ENCODE data around the gene ZCCHC4.
A peak's percentile ranks its signal among the peaks of the same experiment; 100 is the strongest.
"Not testable (repeated sequence)": the region's sequence is repeated elsewhere in the genome, so short reads cannot be mapped to it uniquely, and the experiment has no call there.

Gene ZCCHC4

DNA sequence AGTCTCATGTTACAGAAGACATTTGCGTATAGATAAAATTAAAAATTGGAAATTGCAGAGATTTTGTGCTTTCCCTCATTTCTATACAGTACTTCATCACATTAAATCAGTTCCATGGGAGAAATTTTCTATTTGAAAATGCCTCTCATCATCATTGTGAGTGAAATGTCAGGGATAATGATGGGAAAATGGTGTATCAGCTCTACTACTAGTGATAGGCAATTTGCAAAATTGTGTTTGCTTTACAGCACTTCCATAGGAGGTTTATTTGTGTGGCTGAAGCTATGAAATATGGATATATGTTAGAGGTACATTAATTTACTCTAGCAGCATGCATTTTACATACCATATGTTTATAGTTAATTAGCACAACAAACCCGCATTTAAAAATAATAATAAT is 43.5 kb downstream of the ZCCHC4 start:
- TF ChIP-seq, protein P1, sequence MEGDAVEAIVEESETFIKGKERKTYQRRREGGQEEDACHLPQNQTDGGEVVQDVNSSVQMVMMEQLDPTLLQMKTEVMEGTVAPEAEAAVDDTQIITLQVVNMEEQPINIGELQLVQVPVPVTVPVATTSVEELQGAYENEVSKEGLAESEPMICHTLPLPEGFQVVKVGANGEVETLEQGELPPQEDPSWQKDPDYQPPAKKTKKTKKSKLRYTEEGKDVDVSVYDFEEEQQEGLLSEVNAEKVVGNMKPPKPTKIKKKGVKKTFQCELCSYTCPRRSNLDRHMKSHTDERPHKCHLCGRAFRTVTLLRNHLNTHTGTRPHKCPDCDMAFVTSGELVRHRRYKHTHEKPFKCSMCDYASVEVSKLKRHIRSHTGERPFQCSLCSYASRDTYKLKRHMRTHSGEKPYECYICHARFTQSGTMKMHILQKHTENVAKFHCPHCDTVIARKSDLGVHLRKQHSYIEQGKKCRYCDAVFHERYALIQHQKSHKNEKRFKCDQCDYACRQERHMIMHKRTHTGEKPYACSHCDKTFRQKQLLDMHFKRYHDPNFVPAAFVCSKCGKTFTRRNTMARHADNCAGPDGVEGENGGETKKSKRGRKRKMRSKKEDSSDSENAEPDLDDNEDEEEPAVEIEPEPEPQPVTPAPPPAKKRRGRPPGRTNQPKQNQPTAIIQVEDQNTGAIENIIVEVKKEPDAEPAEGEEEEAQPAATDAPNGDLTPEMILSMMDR (conservative IDR thresholded peaks at IDR 0.05; ENCODE audit: low read depth, low read length), result no peak
- no peak for DNase-seq (ENCODE audit: low read depth)

DNA sequence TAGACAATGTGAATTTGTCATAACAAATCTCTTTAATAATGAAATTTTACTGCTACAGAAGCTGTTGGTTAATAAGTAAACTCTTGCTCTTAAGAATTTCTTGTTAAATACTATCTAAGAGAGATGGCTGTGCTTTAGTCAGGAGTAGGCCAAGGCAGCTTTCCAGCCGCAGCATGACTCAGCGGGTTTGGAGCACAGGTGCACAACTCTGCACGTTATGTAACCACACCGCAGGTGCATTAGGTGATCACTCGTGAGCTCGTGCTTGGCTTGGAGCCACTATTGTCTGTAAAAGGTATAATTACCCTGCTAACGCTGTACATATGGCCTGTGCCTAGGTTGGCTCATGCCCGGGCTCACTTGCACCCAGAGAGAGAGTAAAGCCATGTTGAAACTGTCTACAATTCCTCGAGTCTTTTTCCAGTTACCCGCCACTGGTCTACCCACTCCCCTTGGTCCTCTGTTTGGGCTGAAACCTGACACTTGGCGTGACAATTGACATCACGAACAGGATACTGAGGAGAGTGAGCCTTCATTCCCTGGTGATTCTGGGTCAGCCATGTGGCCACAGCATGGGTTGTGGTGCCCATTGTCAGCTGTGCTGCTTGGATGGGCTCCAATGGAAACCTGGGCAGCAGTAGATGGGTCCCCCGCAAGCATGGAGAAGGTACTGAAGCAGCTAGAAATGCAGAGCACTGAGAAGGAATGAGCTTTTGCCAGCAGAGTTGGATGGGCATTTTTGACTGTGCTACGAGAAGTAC is 46.1 kb downstream of the ZCCHC4 start:
- no peak for DNase-seq (ENCODE audit: low read depth)
- no peak overlapping the region for H3K4me3 ChIP-seq (ENCODE audit: low read length)
- TF ChIP-seq, protein P1 (conservative IDR thresholded peaks at IDR 0.05; ENCODE audit: low read depth, low read length), result no peak

More for the DNA sequence above, 43.5 kb downstream of the ZCCHC4 start:
- H3K4me3 ChIP-seq (ENCODE audit: low read length), result no peak overlapping the region

DNA sequence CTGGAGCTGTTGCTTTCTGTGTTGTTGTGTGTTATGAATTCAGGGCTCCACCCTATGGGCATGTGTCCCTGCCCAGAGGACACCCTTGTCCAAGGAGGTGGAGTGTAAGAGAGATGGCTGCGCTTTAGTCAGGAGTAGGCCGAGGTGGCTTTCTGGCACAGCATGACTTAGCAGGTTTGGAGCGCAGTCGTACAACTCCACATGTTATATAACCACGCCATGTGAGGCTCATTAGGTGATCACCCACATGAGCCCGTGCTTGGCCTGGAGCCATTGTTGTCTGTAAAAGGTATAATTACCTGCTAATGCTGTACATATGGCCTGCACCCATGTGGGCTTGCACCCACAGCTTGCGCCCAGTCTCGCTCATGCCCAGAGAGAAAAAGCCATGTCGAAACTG is 48.7 kb downstream of the ZCCHC4 start:
- DNase-seq (ENCODE audit: low read depth), result no peak

DNA sequence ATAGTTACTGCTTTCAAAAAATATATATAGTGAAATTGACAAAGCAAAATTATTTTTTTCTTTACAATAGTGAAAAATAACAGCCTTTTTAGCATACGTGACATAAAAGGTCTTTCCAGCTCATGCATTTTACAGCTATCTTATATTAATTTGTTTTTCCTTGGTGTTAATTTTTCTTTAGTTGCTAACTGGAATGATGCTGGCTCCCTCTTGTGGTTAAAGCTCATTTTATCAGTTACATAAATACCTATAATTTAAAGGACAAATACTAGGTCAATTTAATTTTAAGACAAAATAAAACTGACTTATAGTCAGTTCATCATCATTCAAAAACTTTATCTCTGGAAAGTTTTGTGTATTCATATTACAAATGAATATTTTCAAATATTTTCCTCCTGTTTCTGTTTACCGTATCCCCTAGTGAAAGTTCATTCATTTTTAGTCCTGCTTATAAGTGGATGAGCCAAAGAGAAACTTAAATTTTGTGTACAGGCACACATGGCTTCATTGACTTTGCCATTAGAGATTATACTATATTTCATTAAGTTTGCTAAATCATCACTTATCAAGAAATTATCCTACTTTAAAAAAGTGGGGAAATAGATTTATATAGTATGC is 54.5 kb downstream of the ZCCHC4 start:
- no peak for DNase-seq (ENCODE audit: low read depth)
- H3K4me3 ChIP-seq (ENCODE audit: low read length), result no peak overlapping the region
- TF ChIP-seq, protein P1 (conservative IDR thresholded peaks at IDR 0.05; ENCODE audit: low read depth, low read length), result peak; percentile 62

More for the DNA sequence above, 48.7 kb downstream of the ZCCHC4 start:
- TF ChIP-seq, protein P1 (conservative IDR thresholded peaks at IDR 0.05; ENCODE audit: low read depth, low read length), result no peak
- no peak overlapping the region for H3K4me3 ChIP-seq (ENCODE audit: low read length)

DNA sequence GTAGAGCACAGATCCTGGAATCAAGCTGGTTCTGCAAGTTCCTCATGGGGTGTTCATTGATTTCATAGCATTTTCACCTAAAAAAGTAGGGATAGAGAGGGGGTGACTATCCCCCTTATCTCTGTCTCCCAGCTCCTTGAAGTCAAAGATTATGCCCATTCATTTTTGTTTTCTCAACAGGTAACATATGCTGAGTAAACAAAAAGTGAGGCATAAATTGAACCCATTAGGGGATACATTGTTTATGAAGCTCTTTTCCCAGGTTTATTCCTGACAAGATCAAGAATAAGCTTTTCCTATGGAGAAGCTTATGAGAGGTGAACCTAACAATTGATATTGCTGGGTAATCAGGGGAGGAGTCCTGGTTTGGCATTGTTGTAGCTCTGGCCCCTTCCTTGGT is 55.3 kb downstream of the ZCCHC4 start:
- TF ChIP-seq, protein P1 (conservative IDR thresholded peaks at IDR 0.05; ENCODE audit: low read depth, low read length), result no peak
- H3K4me3 ChIP-seq (ENCODE audit: low read length), result no peak overlapping the region
- DNase-seq (ENCODE audit: low read depth), result no peak

DNA sequence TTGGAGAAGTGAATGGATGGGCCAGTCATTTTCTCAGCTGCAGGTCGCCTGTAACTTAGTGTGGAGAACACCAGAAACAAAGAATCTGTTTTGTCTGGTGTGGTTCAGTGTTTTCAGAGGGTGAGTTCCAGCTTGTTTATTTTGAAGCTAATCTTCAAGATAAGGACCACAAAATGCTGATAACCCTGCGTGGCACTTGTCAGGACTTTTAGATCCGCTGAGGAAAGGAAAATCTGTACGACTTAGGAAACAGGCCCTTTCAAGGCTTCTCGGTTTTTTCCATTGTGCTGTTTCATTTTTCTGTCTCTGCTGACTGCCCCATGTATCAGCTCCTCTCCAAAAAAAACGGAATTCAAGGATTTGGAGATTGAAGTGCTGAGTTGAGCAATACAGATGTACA is 55.7 kb downstream of the ZCCHC4 start:
- H3K4me3 ChIP-seq (ENCODE audit: low read length), result no peak overlapping the region
- no peak for DNase-seq (ENCODE audit: low read depth)
- TF ChIP-seq, protein P1 (conservative IDR thresholded peaks at IDR 0.05; ENCODE audit: low read depth, low read length), result no peak

DNA sequence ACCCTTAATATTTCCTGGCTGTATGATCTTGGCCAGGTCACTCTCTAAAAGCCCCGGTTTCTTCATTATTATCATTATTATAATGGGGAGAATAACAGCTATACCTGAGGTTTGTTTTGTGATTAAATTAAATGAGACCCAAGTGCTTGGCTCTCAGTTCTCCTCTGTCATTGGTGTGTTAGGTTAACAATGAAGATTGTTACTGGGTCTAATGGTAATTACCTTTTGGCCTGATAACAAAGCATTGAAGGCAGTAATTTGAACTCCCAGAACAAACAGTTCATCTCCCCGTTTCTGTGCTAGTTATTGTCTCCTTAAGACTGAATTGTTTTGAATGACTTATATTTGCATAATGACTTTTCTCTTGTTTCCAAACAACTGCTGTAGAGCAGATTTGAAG is 57.7 kb downstream of the ZCCHC4 start:
- H3K4me3 ChIP-seq (ENCODE audit: low read length), result no peak overlapping the region
- TF ChIP-seq, protein P1 (conservative IDR thresholded peaks at IDR 0.05; ENCODE audit: low read depth, low read length), result no peak
- DNase-seq (ENCODE audit: low read depth), result no peak

DNA sequence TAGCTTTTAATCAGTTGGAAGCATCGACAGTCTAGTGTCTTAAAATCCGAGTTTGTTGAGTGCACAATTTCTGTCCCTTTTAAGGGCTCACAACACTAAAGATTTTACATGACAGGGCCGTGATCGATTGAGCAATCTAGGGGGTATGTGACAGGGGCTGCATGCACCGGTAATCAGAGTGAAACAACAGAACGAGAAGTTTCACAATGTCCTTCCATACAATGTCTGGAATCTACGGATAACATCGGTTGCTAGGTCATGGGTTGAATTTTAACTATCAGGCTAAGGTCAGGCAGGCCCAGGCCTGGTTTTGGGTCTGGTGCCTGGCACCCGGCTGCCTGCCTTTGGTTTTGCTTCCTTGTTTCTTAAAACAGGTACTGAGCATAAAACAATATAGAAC is 60.0 kb downstream of the ZCCHC4 start:
- not testable (repeated sequence) for DNase-seq (ENCODE audit: low read depth)

More for the DNA sequence above, 60.0 kb downstream of the ZCCHC4 start:
- not testable (repeated sequence) for H3K4me3 ChIP-seq (ENCODE audit: low read length)

Data from retinal pigment epithelial cell (primary cell).